HG03432 (cell line): ENCODE data around the gene ACOT11.

ENCODE experiments used
- ATAC-seq: cut with Tn5 transposase; IDR thresholded peaks from one replicate; pipeline ENCODE4 v1.9.1; 2021; ENCODE audit warnings: mild to moderate bottlenecking, moderate library complexity; ENCODE audit not compliant: unreplicated experiment

Gene ACOT11

DNA sequence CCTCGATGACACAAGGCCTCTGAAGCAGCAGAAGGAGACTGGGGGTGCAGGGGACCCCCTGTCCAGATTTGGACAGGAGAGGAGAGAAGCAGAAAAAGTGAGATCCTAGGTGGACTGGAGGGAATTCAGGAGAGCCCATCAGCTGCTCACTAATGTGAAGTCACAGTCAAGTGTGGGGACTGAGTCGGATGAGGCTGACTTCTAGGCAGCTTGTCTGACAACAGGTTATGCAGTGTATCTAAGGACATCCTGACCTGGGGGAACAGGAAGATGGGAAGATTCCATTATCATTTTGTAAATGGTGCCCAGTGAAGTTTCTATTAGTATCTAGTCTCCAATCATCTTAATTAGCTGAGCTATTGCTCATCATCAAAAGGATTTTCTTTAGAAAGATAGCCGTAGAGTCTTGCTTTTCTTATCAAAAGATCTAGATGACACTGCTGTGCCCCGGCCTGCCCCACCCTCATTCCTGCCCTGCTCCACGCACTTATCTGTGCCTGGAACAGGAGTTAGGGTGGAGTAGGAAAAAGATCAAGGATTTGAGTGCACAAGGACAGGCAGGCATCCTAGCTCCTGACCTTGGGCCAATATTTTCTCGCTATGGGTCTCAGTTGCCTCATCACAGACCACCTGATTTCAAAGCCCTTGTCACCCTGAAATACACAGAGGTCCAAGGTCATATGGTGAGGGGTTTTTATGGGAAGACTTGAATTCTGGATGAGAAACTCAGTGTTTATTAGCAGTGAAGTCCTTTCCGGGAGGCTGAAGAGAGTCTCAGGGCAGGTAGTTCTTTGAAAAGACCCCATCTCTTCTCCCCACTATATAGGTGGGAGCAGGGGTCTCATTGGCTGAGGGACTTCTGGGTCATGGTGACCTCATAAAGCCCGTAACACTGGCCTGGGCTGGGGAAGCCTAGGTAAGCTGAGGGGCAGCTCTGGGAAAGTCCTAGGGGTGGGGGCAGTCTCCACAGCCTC is 93.1 kb downstream of the ACOT11 start, which contains the start of gene MROH7:
Gene MROH7 (plus strand): TSS at position 924 of the 974 bp plus-strand sequence. CDS start 11,141 bp downstream, outside the sequence.
- no peak for ATAC-seq

DNA sequence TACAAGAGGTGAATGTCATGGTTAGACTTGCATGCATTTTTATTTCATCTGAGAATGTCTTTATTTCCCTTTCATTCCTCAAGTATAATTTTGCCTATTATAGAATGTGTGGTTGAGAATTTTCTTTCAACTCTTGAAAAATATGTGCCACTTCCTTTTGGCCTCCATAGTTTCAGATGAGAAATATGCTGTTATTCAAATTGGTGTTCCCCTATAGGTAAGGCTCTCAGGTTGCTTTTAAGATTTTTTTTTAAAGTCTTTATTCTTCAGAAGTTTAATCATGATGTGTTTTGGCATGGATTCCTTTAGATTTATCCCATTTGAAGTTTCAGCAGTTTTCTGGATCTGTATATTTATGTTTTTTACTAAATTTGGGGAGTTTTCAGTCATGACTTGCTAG is 95.7 kb downstream of the ACOT11 start:
- ATAC-seq = no peak

- no peak for ATAC-seq
These were observed 98.0 kb downstream of the ACOT11 start for GRCh38 chr1:54645806-54646676.

GRCh38 chr1:54649130-54649898 is 101.3 kb downstream of the ACOT11 start:
- no peak for ATAC-seq

GRCh38 chr1:54649921-54650320 is 101.9 kb downstream of the ACOT11 start:
- no peak for ATAC-seq

DNA sequence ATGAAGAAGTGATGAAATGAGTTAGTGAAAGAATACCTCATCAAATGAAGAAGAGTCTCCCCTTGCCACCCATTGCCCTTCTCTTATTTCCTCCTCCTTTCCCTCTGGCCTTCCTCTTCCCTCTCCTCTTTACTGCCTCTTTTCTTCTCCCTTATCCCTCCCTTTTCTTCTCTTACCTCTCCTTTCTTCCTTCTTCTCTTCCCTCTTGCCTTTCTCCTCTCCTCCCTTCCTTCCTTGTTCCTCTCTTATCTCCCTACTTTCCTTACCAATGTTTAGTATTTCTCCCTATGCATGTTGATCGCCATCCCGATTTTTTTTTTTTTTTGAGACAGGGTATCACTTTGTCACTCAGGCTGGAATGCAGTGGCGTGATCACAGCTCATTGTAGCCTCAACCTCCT is 102.4 kb downstream of the ACOT11 start:
- no peak for ATAC-seq

- ATAC-seq = no peak
These were observed 103.6 kb downstream of the ACOT11 start for GRCh38 chr1:54651608-54652007.

GRCh38 chr1:54652168-54652567 is 104.1 kb downstream of the ACOT11 start:
- ATAC-seq = no peak

DNA sequence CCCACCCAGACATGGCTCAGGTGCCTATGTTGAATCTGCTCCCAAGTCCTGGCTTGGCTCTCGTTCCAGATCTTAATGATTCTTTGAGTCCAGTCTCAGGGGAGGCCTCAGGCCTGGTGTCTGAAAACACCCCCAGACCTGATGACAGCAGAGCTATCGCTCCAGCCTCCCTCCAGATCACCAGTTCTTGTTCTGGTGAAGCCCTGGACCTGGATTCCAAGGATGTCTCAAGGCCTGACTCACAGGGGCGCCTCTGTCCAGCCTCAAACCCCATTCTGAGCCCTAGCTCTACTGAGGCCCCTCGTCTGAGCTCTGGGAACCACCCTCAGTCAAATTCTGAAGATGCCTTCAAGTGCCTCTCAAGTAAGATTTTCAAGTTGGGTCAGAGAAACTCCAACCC is 105.0 kb downstream of the ACOT11 start:
- ATAC-seq = no peak

DNA sequence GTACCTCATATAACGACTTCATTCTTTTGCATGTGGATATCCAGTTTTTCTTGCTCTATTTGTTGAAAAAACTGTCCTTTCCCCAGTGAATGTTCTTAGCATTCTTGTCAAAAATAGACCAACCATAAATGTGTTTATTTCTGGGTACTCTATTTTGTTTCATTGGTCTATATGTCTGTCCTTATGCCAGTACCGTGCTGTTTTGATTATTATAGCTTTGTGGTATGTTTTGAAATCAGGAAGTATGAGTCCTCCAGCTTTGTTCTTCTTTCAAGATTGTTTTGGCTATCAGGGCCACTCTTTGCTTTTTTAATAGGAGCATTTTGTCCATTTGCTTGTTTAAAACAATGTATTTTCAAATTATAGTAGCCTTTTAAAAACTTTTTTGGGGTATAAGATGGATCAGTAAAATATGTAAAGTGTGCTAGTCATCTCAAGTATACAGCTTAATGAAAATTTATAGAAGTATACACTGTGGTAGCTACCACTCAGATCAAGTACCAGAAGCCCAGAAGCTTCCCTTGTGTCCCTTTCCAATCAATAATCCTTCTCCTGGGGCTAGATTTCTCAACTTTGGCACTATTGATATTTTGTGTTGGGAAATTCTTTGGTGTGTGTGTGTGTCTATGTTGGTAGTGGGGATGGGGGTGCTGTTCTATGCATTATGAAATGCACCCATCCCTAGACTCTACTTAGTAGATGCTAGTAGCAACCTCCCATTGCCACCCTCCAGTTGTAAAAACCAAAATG is 110.3 kb downstream of the ACOT11 start:
- no peak for ATAC-seq
